MM.1S (cell line): ENCODE measurements around the gene TSHZ2.

Source experiments
- DNase-seq: peaks from one replicate; pipeline ENCODE4 v3.0.0-alpha.2; 2015
- H2AFZ ChIP-seq: fragments of 300-600 bp; sonication (generic); 2 replicates; pipeline ENCODE4 v1.6.0; 2016; ENCODE audit warnings: antibody characterized with exemption, low read length
- H3F3A ChIP-seq: fragments of 300-600 bp; sonication (generic); 2 replicates; pipeline ENCODE4 v1.6.1; 2016; ENCODE audit warnings: mild to moderate bottlenecking, antibody characterized with exemption, low read length, moderate library complexity, mixed read lengths; ENCODE audit not compliant: insufficient read depth
- H3K27ac ChIP-seq: fragments of 300-600 bp; sonication (generic); 2 replicates; pipeline ENCODE4 v1.5.1; 2016; ENCODE audit warnings: mild to moderate bottlenecking, low read length
- H3K27me3 ChIP-seq: fragments of 300-600 bp; sonication (generic); replicated peaks from 2 replicates; pipeline ENCODE4 v1.6.0; 2016; ENCODE audit warnings: low read length; ENCODE audit not compliant: insufficient read depth
- H3K36me3 ChIP-seq: fragments of 300-600 bp; sonication (generic); replicated peaks from 2 replicates; pipeline ENCODE4 v1.6.1; 2016; ENCODE audit warnings: mild to moderate bottlenecking, low read length, mixed read lengths; ENCODE audit not compliant: insufficient read depth
- H3K4me1 ChIP-seq: fragments of 300-600 bp; sonication (generic); 2 replicates; pipeline ENCODE4 v1.6.1; 2016; ENCODE audit warnings: low read length, mixed read lengths
- H3K4me2 ChIP-seq: fragments of 300-600 bp; sonication (generic); 2 replicates; pipeline ENCODE4 v1.6.0; 2016; ENCODE audit warnings: low read depth, low read length
- H3K4me3 ChIP-seq: fragments of 300-600 bp; sonication (generic); 2 replicates; pipeline ENCODE4 v1.5.1; 2016; ENCODE audit warnings: low read length, mixed read lengths
- H3K79me2 ChIP-seq: fragments of 300-600 bp; sonication (generic); 2 replicates; pipeline ENCODE4 v1.6.1; 2016; ENCODE audit warnings: mixed run types, low read length, mixed read lengths
- H3K9ac ChIP-seq: fragments of 300-600 bp; sonication (generic); 2 replicates; pipeline ENCODE4 v1.6.1; 2016; ENCODE audit warnings: low read length, mixed read lengths
- H3K9me2 ChIP-seq: fragments of 300-600 bp; sonication (generic); replicated peaks from 2 replicates; pipeline ENCODE4 v1.6.1; 2016; ENCODE audit warnings: mild to moderate bottlenecking, low read length, mixed read lengths; ENCODE audit not compliant: insufficient read depth
- H3K9me3 ChIP-seq: fragments of 300-600 bp; sonication (generic); replicated peaks from 2 replicates; pipeline ENCODE4 v1.6.1; 2016; ENCODE audit warnings: mild to moderate bottlenecking, low read length, mixed read lengths; ENCODE audit not compliant: insufficient read depth
- H4K20me1 ChIP-seq: fragments of 300-600 bp; sonication (generic); 2 replicates; pipeline ENCODE4 v1.6.1; 2016; ENCODE audit warnings: mild to moderate bottlenecking, low read length, moderate library complexity, mixed read lengths; ENCODE audit not compliant: insufficient read depth
- EZH2 ChIP-seq: fragments of 300-600 bp; sonication (generic); optimal IDR thresholded peaks from 2 replicates; pipeline ENCODE3; 2017; ENCODE audit warnings: low read depth, mild to moderate bottlenecking, antibody characterized with exemption, low read length, mixed read lengths
- EZH2phosphoT487 ChIP-seq: fragments of 300-600 bp; sonication (generic); IDR thresholded peaks from 2 replicates; pipeline ENCODE4 v1.6.1; 2018; ENCODE audit warnings: antibody characterized with exemption, low read length
- TF ChIP-seq, protein P1 (sequence below): fragments of 300-600 bp; sonication (generic); IDR thresholded peaks from 2 replicates; pipeline ENCODE4 v1.5.1; 2016; ENCODE audit warnings: antibody characterized with exemption, low read length, mixed read lengths

TSHZ2 gene

GRCh38 chr20:53020376-53020775 is 48.2 kb downstream of the TSHZ2 start:
- H3K79me2 ChIP-seq: no peaks in the 10 kb centered on the region
- H4K20me1 ChIP-seq: no peaks in the 10 kb centered on the region
- H3K9ac ChIP-seq: no peak overlapping the region
- no peak overlapping the region for H3K4me3 ChIP-seq
- no peaks in the 10 kb centered on the region for H3K9me3 ChIP-seq
- H2AFZ ChIP-seq: no peak overlapping the region
- peaks cover 11% of the 10 kb centered on the region; the same call in 1 of the 2 replicates for H3F3A ChIP-seq
- no peaks in the 10 kb centered on the region for H3K9me2 ChIP-seq
- DNase-seq: peak; percentile 47
- no peaks in the 10 kb centered on the region for H3K27me3 ChIP-seq
- TF ChIP-seq EZH2: no peak
- TF ChIP-seq EZH2phosphoT487: no peak
- H3K36me3 ChIP-seq: no peaks in the 10 kb centered on the region
- H3K4me1 ChIP-seq: peaks cover 46% of the 10 kb centered on the region
- H3K27ac ChIP-seq: peak overlapping the region; percentile 4; the same call in 1 of the 2 replicates
- H3K4me2 ChIP-seq: peak overlapping the region; percentile 27; the same call in 1 of the 2 replicates

DNA sequence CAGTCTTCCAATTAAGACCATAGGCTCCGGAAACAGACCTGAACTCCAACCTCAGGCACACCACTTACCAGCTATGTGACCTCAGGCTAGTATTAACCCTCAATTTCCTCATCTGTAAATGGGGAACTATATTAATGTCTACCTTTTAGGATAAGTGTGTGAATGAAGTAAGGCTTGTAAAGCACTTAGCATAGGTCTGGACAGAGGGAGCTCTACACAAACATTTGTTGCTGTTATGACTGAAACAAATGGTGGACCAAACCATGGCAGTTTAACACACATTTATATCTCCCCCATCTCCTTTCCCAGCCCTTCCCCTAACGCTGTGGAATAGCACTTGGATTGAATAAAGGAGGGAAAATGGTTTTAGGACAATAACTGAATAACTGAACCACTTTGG is 48.7 kb downstream of the TSHZ2 start:
- no peaks in the 10 kb centered on the region for H3K27me3 ChIP-seq
- no peaks in the 10 kb centered on the region for H3K9me3 ChIP-seq
- H3K36me3 ChIP-seq: no peaks in the 10 kb centered on the region
- H3K9me2 ChIP-seq: no peaks in the 10 kb centered on the region
- DNase-seq: no peak
- H4K20me1 ChIP-seq: no peaks in the 10 kb centered on the region
- H3K9ac ChIP-seq: no peak overlapping the region
- H3K79me2 ChIP-seq: no peaks in the 10 kb centered on the region
- H2AFZ ChIP-seq: no peak overlapping the region
- peaks cover 11% of the 10 kb centered on the region; the same call in 1 of the 2 replicates for H3F3A ChIP-seq
- no peak overlapping the region for H3K4me3 ChIP-seq
- H3K4me2 ChIP-seq: no peak overlapping the region
- H3K27ac ChIP-seq: peak overlapping the region; percentile 4; the same call in 1 of the 2 replicates
- TF ChIP-seq EZH2: no peak
- TF ChIP-seq, protein P1, sequence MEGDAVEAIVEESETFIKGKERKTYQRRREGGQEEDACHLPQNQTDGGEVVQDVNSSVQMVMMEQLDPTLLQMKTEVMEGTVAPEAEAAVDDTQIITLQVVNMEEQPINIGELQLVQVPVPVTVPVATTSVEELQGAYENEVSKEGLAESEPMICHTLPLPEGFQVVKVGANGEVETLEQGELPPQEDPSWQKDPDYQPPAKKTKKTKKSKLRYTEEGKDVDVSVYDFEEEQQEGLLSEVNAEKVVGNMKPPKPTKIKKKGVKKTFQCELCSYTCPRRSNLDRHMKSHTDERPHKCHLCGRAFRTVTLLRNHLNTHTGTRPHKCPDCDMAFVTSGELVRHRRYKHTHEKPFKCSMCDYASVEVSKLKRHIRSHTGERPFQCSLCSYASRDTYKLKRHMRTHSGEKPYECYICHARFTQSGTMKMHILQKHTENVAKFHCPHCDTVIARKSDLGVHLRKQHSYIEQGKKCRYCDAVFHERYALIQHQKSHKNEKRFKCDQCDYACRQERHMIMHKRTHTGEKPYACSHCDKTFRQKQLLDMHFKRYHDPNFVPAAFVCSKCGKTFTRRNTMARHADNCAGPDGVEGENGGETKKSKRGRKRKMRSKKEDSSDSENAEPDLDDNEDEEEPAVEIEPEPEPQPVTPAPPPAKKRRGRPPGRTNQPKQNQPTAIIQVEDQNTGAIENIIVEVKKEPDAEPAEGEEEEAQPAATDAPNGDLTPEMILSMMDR: no peak
- TF ChIP-seq EZH2phosphoT487: no peak
- peaks cover 46% of the 10 kb centered on the region for H3K4me1 ChIP-seq

DNA sequence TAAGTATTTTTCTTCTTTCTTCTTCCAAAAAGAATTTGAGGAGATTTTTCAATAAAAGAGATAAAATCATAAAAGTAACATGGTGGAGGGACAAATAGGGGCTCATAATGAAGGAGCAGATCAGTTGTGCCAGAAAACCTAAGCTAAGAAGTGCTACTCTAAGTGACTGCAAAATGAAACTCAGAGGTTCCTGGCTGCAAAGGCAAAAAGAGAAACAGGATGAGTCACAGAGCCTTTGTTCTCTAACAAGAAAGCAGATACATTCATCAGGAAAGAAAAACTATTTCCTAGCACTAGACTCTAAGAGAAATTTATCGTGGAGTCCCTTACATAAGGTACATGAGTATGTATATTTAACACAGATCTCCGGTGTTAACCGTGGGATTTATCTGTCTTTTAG is 49.8 kb downstream of the TSHZ2 start:
- no peaks in the 10 kb centered on the region for H3K9me3 ChIP-seq
- peaks cover 11% of the 10 kb centered on the region; the same call in 1 of the 2 replicates for H3F3A ChIP-seq
- TF ChIP-seq, protein P1: no peak
- TF ChIP-seq EZH2: no peak
- no peak for TF ChIP-seq EZH2phosphoT487
- DNase-seq: peak; percentile 63
- peak overlapping the region; percentile 31 for H3K4me2 ChIP-seq
- H3K9me2 ChIP-seq: no peaks in the 10 kb centered on the region
- peak overlapping the region; percentile 11; the same call in 1 of the 2 replicates for H3K27ac ChIP-seq
- no peaks in the 10 kb centered on the region for H3K79me2 ChIP-seq
- H3K27me3 ChIP-seq: no peaks in the 10 kb centered on the region
- peaks cover 46% of the 10 kb centered on the region for H3K4me1 ChIP-seq
- peak overlapping the region; percentile 12; the same call in 1 of the 2 replicates for H2AFZ ChIP-seq
- H3K4me3 ChIP-seq: no peak overlapping the region; the same call in 1 of the 2 replicates
- no peaks in the 10 kb centered on the region for H4K20me1 ChIP-seq
- H3K36me3 ChIP-seq: no peaks in the 10 kb centered on the region
- no peak overlapping the region for H3K9ac ChIP-seq
